Neuronal stem cell (in vitro differentiated cells): Measurements from ENCODE around the gene HOMEZ. TPM values are rescaled to one million over a fixed set of nuclear protein-coding genes. Genes with fewer than 3 reads are reported as not detected.

Source experiments
- DNase-seq: peaks from one replicate; pipeline ENCODE4 v3.0.0-alpha.2; 2013; ENCODE audit warnings: low spot score
- H2AFZ ChIP-seq: one replicate; pipeline ENCODE4 v1.6.1; 2013; ENCODE audit warnings: mild to moderate bottlenecking, low read length, inconsistent platforms
- H2AK5ac ChIP-seq: 2 replicates; pipeline ENCODE4 v1.6.1; 2013; ENCODE audit warnings: low read depth, mild to moderate bottlenecking, inconsistent platforms, low read length, moderate library complexity, mixed read lengths
- H2BK120ac ChIP-seq: 2 replicates; pipeline ENCODE4 v1.6.1; 2013; ENCODE audit warnings: low read depth, mild to moderate bottlenecking, inconsistent platforms, low read length, moderate library complexity, mixed read lengths
- H2BK12ac ChIP-seq: one replicate; pipeline ENCODE4 v1.6.1; 2013; ENCODE audit warnings: low read length, inconsistent platforms
- H2BK15ac ChIP-seq: 2 replicates; pipeline ENCODE4 v1.6.1; 2013; ENCODE audit warnings: mild to moderate bottlenecking, low read length, inconsistent platforms, mixed read lengths
- H2BK5ac ChIP-seq: one replicate; pipeline ENCODE4 v1.6.1; 2013; ENCODE audit warnings: inconsistent platforms, mild to moderate bottlenecking, low read length, moderate library complexity
- H3K14ac ChIP-seq: one replicate; pipeline ENCODE4 v1.6.1; 2013; ENCODE audit warnings: low read length, inconsistent platforms
- H3K18ac ChIP-seq: 2 replicates; pipeline ENCODE4 v1.6.1; 2013; ENCODE audit warnings: low read length, inconsistent platforms
- H3K23ac ChIP-seq: 2 replicates; pipeline ENCODE4 v1.6.1; 2013; ENCODE audit warnings: low read depth, mild to moderate bottlenecking, mixed read lengths, low read length, inconsistent platforms; ENCODE audit not compliant: poor library complexity
- H3K27ac ChIP-seq: replicated peaks from 3 replicates; pipeline ENCODE4 v1.5.1; 2013; ENCODE audit warnings: low read length, inconsistent platforms
- H3K27me3 ChIP-seq, 3 experiments: 2 replicates each; pipeline ENCODE4 v1.6.1; 2013; ENCODE audit warnings: low read length in 3 of 3, mild to moderate bottlenecking in 2 of 3, inconsistent platforms in 1 of 3, low read depth in 1 of 3, mixed read lengths in 1 of 3, moderate library complexity in 1 of 3; ENCODE audit not compliant: control insufficient read depth in 3 of 3, insufficient read depth in 3 of 3
- H3K36me3 ChIP-seq, 2 donors: replicated peaks in 1 of 2; 2 replicates each; pipeline ENCODE4 v1.6.1; 2013; ENCODE audit warnings: low read length in 2 of 2; ENCODE audit not compliant: control insufficient read depth in 2 of 2, insufficient read depth in 2 of 2
- H3K4ac ChIP-seq: 2 replicates; pipeline ENCODE4 v1.6.1; 2013; ENCODE audit warnings: inconsistent platforms, mild to moderate bottlenecking, low read length, moderate library complexity
- H3K4me1 ChIP-seq, 2 donors: 1 replicate in 1 of 2; 2 replicates in 1 of 2; pipeline ENCODE4 v1.6.1; 2013; ENCODE audit warnings: low read length in 2 of 2, low read depth in 1 of 2; ENCODE audit not compliant: control insufficient read depth in 2 of 2, insufficient read depth in 1 of 2
- H3K4me2 ChIP-seq: one replicate; pipeline ENCODE4 v1.6.1; 2013; ENCODE audit warnings: mild to moderate bottlenecking, low read length, inconsistent platforms; ENCODE audit not compliant: insufficient read depth, poor library complexity, severe bottlenecking
- H3K4me3 ChIP-seq, 2 donors: 2 replicates each; pipeline ENCODE4 v1.5.1; 2013; ENCODE audit warnings: low read length in 2 of 2, mild to moderate bottlenecking in 2 of 2, inconsistent platforms in 1 of 2, moderate library complexity in 1 of 2
- H3K79me1 ChIP-seq: one replicate; pipeline ENCODE4 v1.6.1; 2013; ENCODE audit warnings: low read depth, mild to moderate bottlenecking, inconsistent platforms, low read length, moderate library complexity
- H3K9ac ChIP-seq: one replicate; pipeline ENCODE4 v1.6.1; 2013; ENCODE audit warnings: mild to moderate bottlenecking, low read depth, low read length, inconsistent platforms; ENCODE audit not compliant: poor library complexity
- H3K9me3 ChIP-seq, 2 donors: replicated peaks in 1 of 2; 2 replicates each; pipeline versions ENCODE3 to v1.6.1; 2013; ENCODE audit warnings: low read length in 2 of 2, mild to moderate bottlenecking in 2 of 2, inconsistent platforms in 1 of 2, low read depth in 1 of 2, mixed read lengths in 1 of 2, moderate library complexity in 1 of 2; ENCODE audit not compliant: control insufficient read depth in 2 of 2, insufficient read depth in 1 of 2
- H4K8ac ChIP-seq: one replicate; pipeline ENCODE4 v1.6.1; 2013; ENCODE audit warnings: low read depth, mild to moderate bottlenecking, inconsistent platforms, low read length, moderate library complexity
- H4K91ac ChIP-seq: one replicate; pipeline ENCODE4 v1.6.1; 2013; ENCODE audit warnings: low read length, low read depth, mild to moderate bottlenecking, inconsistent platforms; ENCODE audit not compliant: poor library complexity
- WGBS, 2 donors: extraction: QIAGEN DNeasy Blood & Tissue Kit; methylation state at CpG; one replicate each; pipeline ENCODE4 v1.1.7; 2013; ENCODE audit warnings: missing lambda C conversion rate in 2 of 2, mixed read lengths in 1 of 2; ENCODE audit not compliant: insufficient read length in 2 of 2, insufficient replicate concordance in 1 of 2; ENCODE audit errors: extremely low coverage in 2 of 2; 5-methylcytosine and 5-hydroxymethylcytosine counted together
- polyA plus RNA-seq, 2 experiments: library from polyadenylated mRNA; stranded (reverse); fragments of 200-250 nt; gene quantifications; one replicate each; pipeline ENCODE4 v1.2.3, GENCODE V29; 2013

HOMEZ gene, protein sequence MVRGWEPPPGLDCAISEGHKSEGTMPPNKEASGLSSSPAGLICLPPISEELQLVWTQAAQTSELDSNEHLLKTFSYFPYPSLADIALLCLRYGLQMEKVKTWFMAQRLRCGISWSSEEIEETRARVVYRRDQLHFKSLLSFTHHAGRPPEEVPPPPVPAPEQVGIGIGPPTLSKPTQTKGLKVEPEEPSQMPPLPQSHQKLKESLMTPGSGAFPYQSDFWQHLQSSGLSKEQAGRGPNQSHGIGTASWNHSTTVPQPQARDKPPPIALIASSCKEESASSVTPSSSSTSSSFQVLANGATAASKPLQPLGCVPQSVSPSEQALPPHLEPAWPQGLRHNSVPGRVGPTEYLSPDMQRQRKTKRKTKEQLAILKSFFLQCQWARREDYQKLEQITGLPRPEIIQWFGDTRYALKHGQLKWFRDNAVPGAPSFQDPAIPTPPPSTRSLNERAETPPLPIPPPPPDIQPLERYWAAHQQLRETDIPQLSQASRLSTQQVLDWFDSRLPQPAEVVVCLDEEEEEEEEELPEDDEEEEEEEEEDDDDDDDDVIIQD
- 39.9 TPM for polyA plus RNA-seq (2013, experiment 1 of 2)
- 39.2 TPM for polyA plus RNA-seq (2013, experiment 2 of 2)

DNA sequence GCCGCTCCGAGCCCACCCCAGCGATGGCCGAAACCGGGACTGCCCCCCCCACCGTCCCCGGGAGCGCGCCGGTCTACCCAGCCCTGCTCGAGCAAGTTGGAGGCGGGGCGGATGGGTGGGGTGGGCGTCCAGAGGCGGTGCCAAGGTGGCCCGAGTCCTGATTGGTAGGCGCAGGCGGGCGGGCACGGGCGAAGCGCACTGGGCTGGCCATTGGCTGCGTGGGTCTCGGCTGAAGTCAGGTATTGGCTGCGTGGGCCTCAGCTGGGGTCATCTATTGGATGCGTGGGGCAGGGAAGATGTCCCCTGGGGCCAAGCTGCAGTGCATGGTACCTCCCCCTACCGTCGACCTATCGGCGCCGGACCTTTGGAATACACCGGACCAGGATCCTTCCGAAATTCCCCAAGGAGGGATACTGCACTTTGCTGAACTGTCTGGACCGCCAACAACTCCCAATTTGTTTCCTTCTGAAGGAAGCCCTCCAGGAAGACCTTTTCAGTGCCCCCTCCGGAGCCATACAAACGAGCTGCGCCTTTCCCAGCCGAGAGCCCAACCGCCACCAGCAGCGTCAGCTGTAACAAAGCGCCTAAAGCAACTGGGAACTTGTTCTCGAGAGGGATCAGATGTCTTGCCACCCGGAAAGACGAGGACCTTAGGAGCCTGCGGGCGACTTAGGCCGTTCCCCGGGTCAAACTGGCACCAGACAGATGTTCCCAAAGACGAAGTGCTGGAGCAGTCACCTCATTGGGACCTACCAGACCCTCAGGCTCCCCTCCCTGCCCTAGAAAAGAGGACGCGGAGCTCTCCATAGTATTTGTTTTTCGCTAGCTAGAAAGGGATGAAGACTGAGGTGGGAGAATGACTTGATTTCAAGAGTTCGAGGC is at the start of gene HOMEZ:
Gene HOMEZ (minus strand): TSS at position 113 of the 882 bp plus-strand sequence. CDS start 180 bp downstream, outside the sequence.
- H4K8ac ChIP-seq = no peak within 1 kb of the TSS
- peak; percentile 96 for DNase-seq
- H3K14ac ChIP-seq = no peak within 1 kb of the TSS
- H3K36me3 ChIP-seq = peaks cover 6 to 20% of the 10 kb centered on the region in 2 donors
- peak within 1 kb of the TSS; percentile 80 for H2BK5ac ChIP-seq
- H3K9ac ChIP-seq = peak within 1 kb of the TSS; percentile 89
- no peak within 1 kb of the TSS for H2BK15ac ChIP-seq
- no peak within 1 kb of the TSS for H2BK12ac ChIP-seq
- peak within 1 kb of the TSS; percentile 99 for H3K18ac ChIP-seq
- peak within 1 kb of the TSS; percentile 73 to 98 for H3K4me3 ChIP-seq
- peak within 1 kb of the TSS; percentile 69 for H3K23ac ChIP-seq
- H3K27ac ChIP-seq = peak within 1 kb of the TSS; percentile 100
- no peak within 1 kb of the TSS for H4K91ac ChIP-seq
- H2BK120ac ChIP-seq = no peak within 1 kb of the TSS
- H3K4ac ChIP-seq = peak within 1 kb of the TSS; percentile 6
- peak within 1 kb of the TSS; percentile 96 for H2AFZ ChIP-seq
- H3K27me3 ChIP-seq = no peaks in the 10 kb centered on the region
- no peaks in the 10 kb centered on the region for H3K9me3 ChIP-seq
- peak within 1 kb of the TSS; percentile 81 for H3K4me2 ChIP-seq
- peak within 1 kb of the TSS; percentile 59 for H2AK5ac ChIP-seq
- peaks cover 3 to 11% of the 10 kb centered on the region in 2 donors for H3K4me1 ChIP-seq
- no CpG with 5 or more reads among the region's 53 CpGs for WGBS, 2 donors
- H3K79me1 ChIP-seq = peaks cover 3% of the 10 kb centered on the region

DNA sequence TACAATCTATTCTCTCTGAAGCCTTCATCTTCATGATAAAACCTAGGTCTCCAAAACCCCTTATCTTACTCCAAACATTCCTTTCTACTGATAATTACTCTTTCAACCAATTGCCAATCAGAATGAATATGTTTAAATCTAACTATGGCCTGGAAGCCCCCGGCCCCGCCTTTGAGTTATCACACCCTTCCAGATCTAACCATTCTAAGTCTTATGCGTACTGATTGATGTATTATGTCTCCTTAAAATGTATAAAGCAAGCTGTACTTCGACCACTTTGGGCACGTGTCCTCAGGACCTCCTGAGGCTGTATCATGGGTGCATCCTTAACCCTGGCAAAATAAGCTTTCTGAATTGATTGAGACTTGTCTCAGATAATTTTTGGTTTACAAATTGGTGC is 49.7 kb upstream of the HOMEZ start:
- WGBS, 2 donors = no CpG with 5 or more reads among the region's 5 CpGs
- H3K18ac ChIP-seq = no peak overlapping the region
- no peak overlapping the region for H4K91ac ChIP-seq
- no peak overlapping the region for H2BK120ac ChIP-seq
- H3K4me1 ChIP-seq = no peaks in the 10 kb centered on the region
- H3K27ac ChIP-seq = no peak overlapping the region
- H3K79me1 ChIP-seq = peaks cover 2% of the 10 kb centered on the region
- no peak overlapping the region for H2AFZ ChIP-seq
- H2BK15ac ChIP-seq = no peak overlapping the region
- H3K4me2 ChIP-seq = no peak overlapping the region
- no peaks in the 10 kb centered on the region for H3K27me3 ChIP-seq
- no peak overlapping the region for H3K4ac ChIP-seq
- H2BK12ac ChIP-seq = no peak overlapping the region
- no peak overlapping the region for H4K8ac ChIP-seq
- H3K9ac ChIP-seq = no peak overlapping the region
- peaks cover 2 to 6% of the 10 kb centered on the region in 2 donors for H3K9me3 ChIP-seq
- no peak overlapping the region for H3K23ac ChIP-seq
- H3K14ac ChIP-seq = no peak overlapping the region
- no peak overlapping the region for H2BK5ac ChIP-seq
- no peaks in the 10 kb centered on the region for H3K36me3 ChIP-seq
- DNase-seq = no peak
- H3K4me3 ChIP-seq = no peak overlapping the region
- no peak overlapping the region for H2AK5ac ChIP-seq

DNA sequence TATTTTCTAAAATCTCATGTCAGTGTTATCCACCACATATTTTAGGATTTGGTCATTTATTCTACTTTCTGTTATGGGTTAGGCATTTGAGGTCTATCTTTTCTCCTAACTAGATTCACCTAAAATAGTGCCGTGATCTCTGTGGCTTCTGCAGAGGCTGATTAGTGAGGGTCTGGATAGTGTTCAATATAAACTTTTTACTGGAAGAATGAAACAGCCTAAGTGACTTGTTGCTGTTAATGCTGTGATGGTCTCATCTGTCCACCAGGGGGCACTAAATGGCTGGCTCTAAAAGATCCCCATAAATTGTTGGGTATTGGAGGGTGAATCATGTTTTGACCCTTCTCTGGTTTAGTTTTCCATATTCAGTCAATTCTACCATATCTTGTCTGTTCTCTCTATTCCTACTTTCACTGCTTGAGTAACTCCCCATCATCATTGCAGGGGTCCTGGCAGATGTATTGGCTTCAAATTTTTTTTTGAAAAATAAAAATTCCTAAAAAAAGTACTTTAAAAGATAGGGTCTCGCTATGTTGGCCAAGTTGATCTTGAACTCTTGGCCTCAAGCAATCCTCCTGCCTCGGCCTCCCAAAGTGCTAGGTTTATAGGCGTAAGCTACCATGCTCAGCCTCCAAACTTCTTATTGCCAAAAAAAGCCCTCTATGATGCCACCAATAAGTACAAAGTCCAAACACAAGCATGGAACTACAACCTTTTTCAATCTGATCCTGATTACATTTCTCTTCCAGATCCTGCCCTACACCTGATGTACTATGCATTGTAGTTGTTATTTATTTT is 42.2 kb upstream of the HOMEZ start:
- Histone ChIP-seq H4K91ac (no peak overlapping the region), H2BK12ac (no peak overlapping the region), H3K36me3 (peaks cover 15 to 32% of the 10 kb centered on the region in 2 donors), H2BK120ac (no peak overlapping the region), H3K4me2 (no peak overlapping the region), H3K4me1 (peaks cover 1 to 4% of the 10 kb centered on the region in 2 donors), H3K18ac (no peak overlapping the region), H3K23ac (no peak overlapping the region), H2BK15ac (no peak overlapping the region), H2AFZ (no peak overlapping the region), H3K14ac (no peak overlapping the region), H3K9ac (no peak overlapping the region), H3K4ac (no peak overlapping the region), H2BK5ac (no peak overlapping the region), H4K8ac (no peak overlapping the region), H3K27ac (no peak overlapping the region), H3K27me3 (no peaks in the 10 kb centered on the region), H3K9me3 (no peaks in the 10 kb centered on the region), H2AK5ac (no peak overlapping the region), H3K4me3 (no peak overlapping the region), H3K79me1 (peaks cover 4% of the 10 kb centered on the region)
- no CpG with 5 or more reads among the region's 4 CpGs for WGBS, 2 donors
- DNase-seq = peak; percentile 76
